Retinal pigment epithelial cell (primary cell): ENCODE results near the gene LIPK.
"Not testable (repeated sequence)": the region's sequence is repeated elsewhere in the genome, so short reads cannot be mapped to it uniquely, and the experiment has no call there.

Experiments
- DNase-seq: peaks from one replicate; pipeline ENCODE4 v3.0.0-alpha.2; 2010; ENCODE audit warnings: low read depth
- H3K4me3 ChIP-seq: 2 replicates; pipeline ENCODE4 v1.5.1; 2011; ENCODE audit warnings: mild to moderate bottlenecking, low read length, control low read depth, moderate library complexity
- CTCF ChIP-seq: conservative IDR thresholded peaks from 2 replicates; pipeline ENCODE4 v1.5.1; 2011; ENCODE audit warnings: low read depth, low read length, control low read depth, inconsistent platforms

The LIPK gene

GRCh38 chr10:88705958-88706357 is at the start of gene LIPK:
Gene LIPK, plus strand, starts transcription at chr10:88706249. Its CDS starts 18,295 bp downstream, at chr10:88724544.
- DNase-seq = no peak
- H3K4me3 ChIP-seq = no peak within 1 kb of the TSS

GRCh38 chr10:88657901-88658300 is 48.1 kb upstream of the LIPK start:
- DNase-seq = no peak
- H3K4me3 ChIP-seq = no peak overlapping the region
- TF ChIP-seq CTCF = no peak

More at GRCh38 chr10:88705958-88706357, at the start of gene LIPK:
- TF ChIP-seq CTCF = no peak

GRCh38 chr10:88659725-88660597 is 46.1 kb upstream of the LIPK start:
- no peak overlapping the region for H3K4me3 ChIP-seq
- TF ChIP-seq CTCF = no peak
- DNase-seq = no peak

- no peak for DNase-seq
- H3K4me3 ChIP-seq = no peak overlapping the region
- no peak for TF ChIP-seq CTCF
Measured at GRCh38 chr10:88660598-88660884, 45.5 kb upstream of the LIPK start.

- no peak overlapping the region for H3K4me3 ChIP-seq
- no peak for TF ChIP-seq CTCF
- DNase-seq = no peak
Measured at GRCh38 chr10:88661018-88661417, 45.0 kb upstream of the LIPK start.

- TF ChIP-seq CTCF = no peak
- no peak for DNase-seq
- H3K4me3 ChIP-seq = no peak overlapping the region
Measured at GRCh38 chr10:88661577-88661976, 44.5 kb upstream of the LIPK start.

- not testable (repeated sequence) for H3K4me3 ChIP-seq, DNase-seq
Measured at GRCh38 chr10:88663153-88663552, 42.9 kb upstream of the LIPK start.
